SK-N-SH treated with all-trans-retinoic acid at 6 μM for 48 hours (cell line): Measurements from ENCODE around the gene UBXN10.

ENCODE experiments used
- ATAC-seq: fragments of 200-7000 bp; cut with Tn5 transposase; 3 replicates; pipeline ENCODE4 v1.9.1; 2020; ENCODE audit warnings: mild to moderate bottlenecking, moderate library complexity
- ARNTL ChIP-seq: fragments of 450-650 bp; formaldehyde crosslinking; IDR thresholded peaks from 2 replicates; pipeline ENCODE4 v1.5.0; 2020; ENCODE audit warnings: low read depth, mild to moderate bottlenecking, moderate library complexity, borderline replicate concordance
- BACH2 ChIP-seq: fragments of 250-450 bp; sonication (Bioruptor Pico); IDR thresholded peaks from 2 replicates; pipeline ENCODE4 v1.9.0; 2021; ENCODE audit warnings: mild to moderate bottlenecking, borderline replicate concordance
- CREB5 ChIP-seq: fragments of 250-450 bp; sonication (Bioruptor Pico); IDR thresholded peaks from 2 replicates; pipeline ENCODE4 v1.5.1; 2020; ENCODE audit warnings: low read depth, mild to moderate bottlenecking, moderate library complexity
- CSDC2 ChIP-seq: fragments of 250-450 bp; sonication (Bioruptor Pico); IDR thresholded peaks from 2 replicates; pipeline ENCODE4 v1.5.0; 2020; ENCODE audit warnings: mild to moderate bottlenecking, moderate library complexity
- CSRNP3 ChIP-seq: fragments of 250-450 bp; sonication (Bioruptor Pico); IDR thresholded peaks from 2 replicates; pipeline ENCODE4 v1.5.1; 2021; ENCODE audit warnings: mild to moderate bottlenecking, moderate library complexity
- ESRRG ChIP-seq: fragments of 250-450 bp; sonication (Bioruptor Pico); IDR thresholded peaks from 2 replicates; pipeline ENCODE4 v1.6.1; 2021; ENCODE audit warnings: mild to moderate bottlenecking
- GLIS3 ChIP-seq: fragments of 250-450 bp; sonication (Bioruptor Pico); IDR thresholded peaks from 2 replicates; pipeline ENCODE4 v1.5.0; 2020; ENCODE audit warnings: mild to moderate bottlenecking, moderate library complexity
- ISL1 ChIP-seq: fragments of 250-450 bp; sonication (Bioruptor Pico); IDR thresholded peaks from 2 replicates; pipeline ENCODE4 v2.1.2; 2022; ENCODE audit warnings: mild to moderate bottlenecking, moderate library complexity
- OSR1 ChIP-seq: fragments of 250-450 bp; sonication (Bioruptor Pico); IDR thresholded peaks from 2 replicates; pipeline ENCODE4 v1.8.0; 2022; ENCODE audit warnings: moderate library complexity, mild to moderate bottlenecking, inconsistent platforms
- PATZ1 ChIP-seq: fragments of 250-450 bp; sonication (Bioruptor Pico); IDR thresholded peaks from 2 replicates; pipeline ENCODE4 v1.8.0; 2020; ENCODE audit warnings: mild to moderate bottlenecking, moderate library complexity, borderline replicate concordance
- POU6F1 ChIP-seq: fragments of 250-450 bp; sonication (Bioruptor Pico); IDR thresholded peaks from 2 replicates; pipeline ENCODE4 v1.8.0; 2021; ENCODE audit warnings: low read depth, mild to moderate bottlenecking, moderate library complexity, borderline replicate concordance
- PPARA ChIP-seq: fragments of 250-450 bp; sonication (Bioruptor Pico); IDR thresholded peaks from 2 replicates; pipeline ENCODE4 v1.5.0; 2020; ENCODE audit warnings: mild to moderate bottlenecking, borderline replicate concordance
- RARB ChIP-seq: fragments of 250-450 bp; sonication (Bioruptor Pico); IDR thresholded peaks from 2 replicates; pipeline ENCODE4 v1.8.0; 2021; ENCODE audit warnings: mild to moderate bottlenecking, moderate library complexity
- SNAI2 ChIP-seq: fragments of 250-450 bp; sonication (Bioruptor Pico); IDR thresholded peaks from 2 replicates; pipeline ENCODE4 v1.5.0; 2020; ENCODE audit warnings: mild to moderate bottlenecking, moderate library complexity
- TOX ChIP-seq: fragments of 250-450 bp; sonication (Bioruptor Pico); IDR thresholded peaks from 2 replicates; pipeline ENCODE4 v1.8.0; 2021; ENCODE audit warnings: mild to moderate bottlenecking, moderate library complexity, borderline replicate concordance
- TSHZ2 ChIP-seq: fragments of 250-450 bp; sonication (Bioruptor Pico); IDR thresholded peaks from 2 replicates; pipeline ENCODE4 v1.5.0; 2020; ENCODE audit warnings: mild to moderate bottlenecking, moderate library complexity
- ZC3H10 ChIP-seq: fragments of 250-450 bp; sonication (Bioruptor Pico); IDR thresholded peaks from 2 replicates; pipeline ENCODE4 v1.5.1; 2021; ENCODE audit warnings: mild to moderate bottlenecking, moderate library complexity
- ZFP3 ChIP-seq: fragments of 250-450 bp; sonication (Bioruptor Pico); IDR thresholded peaks from 2 replicates; pipeline ENCODE4 v1.5.0; 2020; ENCODE audit warnings: mild to moderate bottlenecking, moderate library complexity
- ZNF565 ChIP-seq: fragments of 450-650 bp; formaldehyde crosslinking; conservative IDR thresholded peaks from 2 replicates; pipeline ENCODE4 v1.5.0; 2020; ENCODE audit warnings: low read depth, mild to moderate bottlenecking, moderate library complexity
- ZNF70 ChIP-seq: fragments of 450-650 bp; formaldehyde crosslinking; IDR thresholded peaks from 2 replicates; pipeline ENCODE4 v1.5.0; 2020; ENCODE audit warnings: mild to moderate bottlenecking, moderate library complexity
- ZNF8 ChIP-seq: fragments of 450-650 bp; formaldehyde crosslinking; IDR thresholded peaks from 2 replicates; pipeline ENCODE4 v1.5.0; 2020; ENCODE audit warnings: mild to moderate bottlenecking, moderate library complexity

UBXN10 gene

GRCh38 chr1:20198918-20199317 is 13.0 kb downstream of the UBXN10 start:
- no peak for ATAC-seq
- no peak for TF ChIP-seq ZNF565
- TF ChIP-seq ZNF8 (CRISPR knock-in tag) = no peak
- TF ChIP-seq ARNTL (CRISPR knock-in tag) = no peak
- no peak for TF ChIP-seq CREB5
- TF ChIP-seq OSR1 = no peak
- no peak for TF ChIP-seq SNAI2 (CRISPR knock-in tag)
- no peak for TF ChIP-seq BACH2
- TF ChIP-seq PATZ1 (CRISPR knock-in tag) = no peak
- TF ChIP-seq CSRNP3 = no peak
- no peak for TF ChIP-seq RARB (CRISPR knock-in tag)
- TF ChIP-seq ISL1 (CRISPR knock-in tag) = no peak
- no peak for TF ChIP-seq GLIS3
- no peak for TF ChIP-seq TOX
- TF ChIP-seq CSDC2 = no peak
- TF ChIP-seq ZNF70 (CRISPR knock-in tag) = no peak
- TF ChIP-seq POU6F1 = no peak
- no peak for TF ChIP-seq TSHZ2
- TF ChIP-seq PPARA (CRISPR knock-in tag) = no peak
- no peak for TF ChIP-seq ZFP3 (CRISPR knock-in tag)
- no peak for TF ChIP-seq ESRRG (CRISPR knock-in tag)

GRCh38 chr1:20199403-20199802 is 13.5 kb downstream of the UBXN10 start:
- no peak for ATAC-seq
- no peak for TF ChIP-seq ZNF565
- no peak for TF ChIP-seq BACH2

GRCh38 chr1:20199840-20200239 is 13.9 kb downstream of the UBXN10 start:
- ATAC-seq = no peak
- TF ChIP-seq CSDC2 (no peak), ZC3H10 (CRISPR knock-in tag) (no peak), PATZ1 (CRISPR knock-in tag) (no peak), PPARA (CRISPR knock-in tag) (no peak), ARNTL (CRISPR knock-in tag) (no peak)
